ENCODE results near the gene GTF2I. TPM values are rescaled to one million over a fixed set of nuclear protein-coding genes. Genes with fewer than 3 reads are reported as not detected.

Gene GTF2I
- polyA plus RNA-seq, 2 of the 4 experiments (the other 2 are of a cell fraction) = 107 to 144 TPM

DNA sequence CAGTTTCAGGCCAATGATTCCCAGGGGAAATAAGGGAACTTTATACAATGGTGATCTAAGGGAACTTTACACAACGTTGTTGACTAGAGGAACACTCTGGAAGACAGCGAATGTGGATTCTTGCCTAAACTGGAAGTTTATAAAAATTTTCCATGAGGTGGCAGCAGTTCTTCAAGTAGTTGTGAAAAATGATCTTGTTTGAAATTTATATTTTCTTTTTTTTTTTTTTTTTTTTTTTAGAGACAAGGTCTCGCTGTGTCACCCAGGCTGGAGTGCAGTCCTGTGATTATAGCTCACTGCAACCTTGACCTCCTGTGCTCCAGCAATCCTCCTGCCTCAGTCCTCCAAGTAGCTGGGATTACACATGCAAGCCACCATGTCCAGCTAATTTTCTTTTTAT is 32.1 kb upstream of the GTF2I start (continued):
- TF ChIP-seq, protein P1, sequence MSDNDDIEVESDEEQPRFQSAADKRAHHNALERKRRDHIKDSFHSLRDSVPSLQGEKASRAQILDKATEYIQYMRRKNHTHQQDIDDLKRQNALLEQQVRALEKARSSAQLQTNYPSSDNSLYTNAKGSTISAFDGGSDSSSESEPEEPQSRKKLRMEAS (IDR thresholded peaks at IDR 0.05) = no peak
- TF ChIP-seq FOSB (CRISPR knock-in tag; IDR thresholded peaks at IDR 0.05) (no peak), ZC3H11A (IDR thresholded peaks at IDR 0.05) (no peak)
- TF ChIP-seq, protein P2, sequence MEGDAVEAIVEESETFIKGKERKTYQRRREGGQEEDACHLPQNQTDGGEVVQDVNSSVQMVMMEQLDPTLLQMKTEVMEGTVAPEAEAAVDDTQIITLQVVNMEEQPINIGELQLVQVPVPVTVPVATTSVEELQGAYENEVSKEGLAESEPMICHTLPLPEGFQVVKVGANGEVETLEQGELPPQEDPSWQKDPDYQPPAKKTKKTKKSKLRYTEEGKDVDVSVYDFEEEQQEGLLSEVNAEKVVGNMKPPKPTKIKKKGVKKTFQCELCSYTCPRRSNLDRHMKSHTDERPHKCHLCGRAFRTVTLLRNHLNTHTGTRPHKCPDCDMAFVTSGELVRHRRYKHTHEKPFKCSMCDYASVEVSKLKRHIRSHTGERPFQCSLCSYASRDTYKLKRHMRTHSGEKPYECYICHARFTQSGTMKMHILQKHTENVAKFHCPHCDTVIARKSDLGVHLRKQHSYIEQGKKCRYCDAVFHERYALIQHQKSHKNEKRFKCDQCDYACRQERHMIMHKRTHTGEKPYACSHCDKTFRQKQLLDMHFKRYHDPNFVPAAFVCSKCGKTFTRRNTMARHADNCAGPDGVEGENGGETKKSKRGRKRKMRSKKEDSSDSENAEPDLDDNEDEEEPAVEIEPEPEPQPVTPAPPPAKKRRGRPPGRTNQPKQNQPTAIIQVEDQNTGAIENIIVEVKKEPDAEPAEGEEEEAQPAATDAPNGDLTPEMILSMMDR (IDR thresholded peaks at IDR 0.05) = peak; percentile 46

DNA sequence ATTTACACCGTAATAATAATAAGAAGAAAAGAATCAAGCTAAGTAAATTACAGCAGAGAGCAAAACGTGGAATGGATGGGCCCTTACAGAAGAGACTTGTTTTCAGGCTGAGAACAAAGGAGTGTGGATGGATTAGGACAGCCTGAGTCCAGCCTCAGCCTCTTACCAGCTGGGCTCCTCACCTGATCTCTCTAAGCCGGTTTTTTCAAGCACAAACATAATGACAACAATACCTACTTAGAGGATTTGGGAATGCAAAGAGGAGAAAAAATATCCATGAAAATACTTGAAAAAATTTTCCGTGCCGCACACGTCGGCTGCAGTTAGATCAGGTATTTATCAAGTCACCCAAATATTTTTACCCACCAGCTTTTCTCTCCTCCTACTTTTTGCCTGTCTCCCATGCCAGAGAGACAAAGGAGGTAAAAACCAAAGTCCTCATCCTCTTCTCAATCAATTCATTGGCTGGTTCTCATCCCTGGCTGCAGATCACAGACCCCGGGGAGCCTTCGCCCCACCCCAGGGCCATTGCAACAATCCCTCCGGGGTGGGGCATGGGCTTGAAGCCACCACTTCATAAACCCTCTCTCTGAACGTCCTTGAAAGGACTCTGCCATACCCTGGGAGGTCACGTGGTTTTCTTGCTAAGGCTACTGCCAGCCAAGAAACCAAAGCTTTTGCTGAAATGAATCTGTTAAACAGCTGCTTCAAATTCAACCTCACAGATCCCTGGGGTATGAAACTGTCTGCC is 29.7 kb upstream of the GTF2I start:
- ChIA-PET CTCF (interaction anchor here (0.6 to 1.3 kb wide), 3 partner anchors 9 to 405 kb away, joined by 3 to 7 read pairs (median 3); no protein-coding TSS in a partner anchor), POLR2A (no interaction called here)
- Histone ChIP-seq H3K4me3 (no peak overlapping the region), H3K9me3 (no peaks in the 10 kb centered on the region), H3K4me1 (peaks cover 17% of the 10 kb centered on the region), H3K27ac (peak overlapping the region in 1 of 2 experiments; percentile 68; a peak in 3 of 6 replicates), H3K4me2 (peak overlapping the region; percentile 17; the same call in 2 of the 3 replicates)
- ATAC-seq = peak in 1 of 2 experiments; percentile 58; a peak in 3 of 6 replicates
- TF ChIP-seq, protein P3, sequence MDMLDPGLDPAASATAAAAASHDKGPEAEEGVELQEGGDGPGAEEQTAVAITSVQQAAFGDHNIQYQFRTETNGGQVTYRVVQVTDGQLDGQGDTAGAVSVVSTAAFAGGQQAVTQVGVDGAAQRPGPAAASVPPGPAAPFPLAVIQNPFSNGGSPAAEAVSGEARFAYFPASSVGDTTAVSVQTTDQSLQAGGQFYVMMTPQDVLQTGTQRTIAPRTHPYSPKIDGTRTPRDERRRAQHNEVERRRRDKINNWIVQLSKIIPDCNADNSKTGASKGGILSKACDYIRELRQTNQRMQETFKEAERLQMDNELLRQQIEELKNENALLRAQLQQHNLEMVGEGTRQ (IDR thresholded peaks at IDR 0.05) = peak; percentile 63
- no peak for TF ChIP-seq JUNB (IDR thresholded peaks at IDR 0.05)
- no peak for DNase-seq (ENCODE audit: low read depth in 1 of 2, low spot score in 1 of 2)
- WGBS (ENCODE audit: missing lambda C conversion rate) = 64% methylated on average over 12 of the region's 12 CpGs
- no peak for FAIRE-seq

DNA sequence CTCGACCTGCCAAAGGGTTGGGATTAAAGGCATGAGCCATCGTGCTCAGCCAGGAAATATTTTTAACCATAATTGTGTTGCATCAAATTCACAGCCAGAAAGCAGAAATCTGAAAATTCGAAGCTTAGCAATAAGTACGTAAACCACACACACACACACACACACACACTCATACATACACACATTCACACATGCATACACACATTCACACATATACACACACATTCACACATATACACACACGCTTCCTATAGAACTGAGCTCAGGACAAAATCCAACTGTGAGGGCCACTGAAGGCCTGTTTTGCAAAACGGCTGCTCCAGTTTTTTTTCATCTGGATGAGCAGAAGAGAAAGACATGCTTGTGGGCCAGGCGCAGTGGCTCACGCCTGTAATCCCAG is 25.0 kb upstream of the GTF2I start:
- POLR2A ChIA-PET = no interaction called here
- no peak for FAIRE-seq
- CTCF ChIA-PET = interaction anchor here (0.9 to 1.3 kb wide), 2 partner anchors 25 to 67 kb away, joined by 4 to 5 read pairs; partner anchors contain the start of gene GTF2I

DNA sequence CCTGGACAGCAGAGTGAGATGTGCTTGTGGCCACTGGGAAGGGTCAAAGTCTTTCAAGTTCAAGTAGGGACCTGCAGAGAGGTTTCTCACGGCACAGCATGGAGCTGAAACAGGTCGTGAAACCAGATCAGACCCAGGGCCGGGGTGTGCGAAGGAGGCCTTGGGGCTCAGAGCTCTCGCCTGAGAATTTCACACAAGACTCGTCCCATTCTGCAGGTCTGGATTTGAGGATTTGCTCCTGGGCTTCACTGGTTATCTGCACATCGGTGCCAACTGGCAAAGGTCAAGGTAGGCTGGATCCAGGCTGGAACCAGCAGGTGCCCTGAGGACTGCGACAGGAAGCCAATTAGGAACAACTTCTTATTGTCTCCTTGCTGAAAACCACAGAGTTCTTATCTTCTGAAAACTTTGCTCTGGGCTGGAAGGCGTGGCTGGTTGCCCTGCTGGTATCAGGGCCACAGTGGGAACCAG is 24.0 kb upstream of the GTF2I start:
- H3K4me1 ChIP-seq = peaks cover 26% of the 10 kb centered on the region
- H3K9me3 ChIP-seq = no peaks in the 10 kb centered on the region
- no peak overlapping the region for H3K4me2 ChIP-seq
- no peak for FAIRE-seq
- peak overlapping the region in 1 of 2 experiments; percentile 57; a peak in 2 of 6 replicates for H3K27ac ChIP-seq
- TF ChIP-seq, protein P1 (IDR thresholded peaks at IDR 0.05) = no peak
- no peak for TF ChIP-seq POLR2A (IDR thresholded peaks at IDR 0.05; ENCODE audit: low read length)
- TF ChIP-seq KDM1A (IDR thresholded peaks at IDR 0.05; ENCODE audit: low read depth) = no peak
- WGBS (ENCODE audit: missing lambda C conversion rate) = 91% methylated on average over 9 of the region's 9 CpGs
- ATAC-seq = no peak
- H3K4me3 ChIP-seq = no peak overlapping the region
- CTCF ChIA-PET = interaction anchor here (0.9 to 1.3 kb wide), 2 partner anchors 24 to 68 kb away, joined by 4 to 5 read pairs; partner anchors contain the start of gene GTF2I
- DNase-seq (ENCODE audit: low read depth in 1 of 2, low spot score in 1 of 2) = no peak
- POLR2A ChIA-PET = no interaction called here

More for the DNA sequence above, 25.0 kb upstream of the GTF2I start:
- no peak for DNase-seq (ENCODE audit: low read depth in 1 of 2, low spot score in 1 of 2)
- WGBS (ENCODE audit: missing lambda C conversion rate) = 68% methylated on average over 8 of the region's 8 CpGs
- Histone ChIP-seq H3K4me2 (no peak overlapping the region), H3K27ac (no peak overlapping the region), H3K9me3 (no peaks in the 10 kb centered on the region), H3K4me3 (no peak overlapping the region), H3K4me1 (peaks cover 35% of the 10 kb centered on the region)
- no peak for ATAC-seq
- no peak for TF ChIP-seq CBX8 (IDR thresholded peaks at IDR 0.05)
- TF ChIP-seq, protein P4, sequence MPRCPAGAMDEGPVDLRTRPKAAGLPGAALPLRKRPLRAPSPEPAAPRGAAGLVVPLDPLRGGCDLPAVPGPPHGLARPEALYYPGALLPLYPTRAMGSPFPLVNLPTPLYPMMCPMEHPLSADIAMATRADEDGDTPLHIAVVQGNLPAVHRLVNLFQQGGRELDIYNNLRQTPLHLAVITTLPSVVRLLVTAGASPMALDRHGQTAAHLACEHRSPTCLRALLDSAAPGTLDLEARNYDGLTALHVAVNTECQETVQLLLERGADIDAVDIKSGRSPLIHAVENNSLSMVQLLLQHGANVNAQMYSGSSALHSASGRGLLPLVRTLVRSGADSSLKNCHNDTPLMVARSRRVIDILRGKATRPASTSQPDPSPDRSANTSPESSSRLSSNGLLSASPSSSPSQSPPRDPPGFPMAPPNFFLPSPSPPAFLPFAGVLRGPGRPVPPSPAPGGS (IDR thresholded peaks at IDR 0.05) = no peak
- TF ChIP-seq RNF2 (IDR thresholded peaks at IDR 0.05; ENCODE audit: borderline replicate concordance, low read depth) = no peak
- TF ChIP-seq FOSL2 (IDR thresholded peaks at IDR 0.05) = no peak
- TF ChIP-seq FOSL2 (CRISPR knock-in tag; IDR thresholded peaks at IDR 0.05) = no peak
- no peak for TF ChIP-seq EP300 (IDR thresholded peaks at IDR 0.05)
- no peak for TF ChIP-seq KDM5A (IDR thresholded peaks at IDR 0.05)

All from A549 (cell line).